ENCODE measurements around the gene SLC4A2.

Gene SLC4A2

GRCh38 chr7:151045262-151045661, 14.1 kb upstream of the SLC4A2 start:
- no peak for DNase-seq

GRCh38 chr7:151045967-151046366, 13.4 kb upstream of the SLC4A2 start:
- no peak for DNase-seq

GRCh38 chr7:151046603-151047573, 12.5 kb upstream of the SLC4A2 start:
- no peak for DNase-seq

- DNase-seq, result no peak
Observed at GRCh38 chr7:151047976-151048815, 11.2 kb upstream of the SLC4A2 start, which contains the start of gene ASIC3. Gene ASIC3, plus strand, starts transcription at chr7:151048531. Its CDS starts 355 bp downstream, at chr7:151048886.

GRCh38 chr7:151048911-151049463, 10.4 kb upstream of the SLC4A2 start:
- no peak for DNase-seq

GRCh38 chr7:151051108-151051507, 8.3 kb upstream of the SLC4A2 start:
- peak; percentile 15 for DNase-seq

GRCh38 chr7:151053096-151053495, 6.3 kb upstream of the SLC4A2 start:
- no peak for DNase-seq

- DNase-seq, result no peak
Observed at GRCh38 chr7:151053751-151054150, 5.6 kb upstream of the SLC4A2 start.

GRCh38 chr7:151056283-151056665, 3.1 kb upstream of the SLC4A2 start:
- no peak for DNase-seq

GRCh38 chr7:151056666-151057505, 2.5 kb upstream of the SLC4A2 start:
- no peak for DNase-seq

- no peak for DNase-seq
Observed at GRCh38 chr7:151057506-151057988, 1.8 kb upstream of the SLC4A2 start, which contains the start of gene CDK5. Gene CDK5, minus strand, starts transcription at chr7:151057897. Its CDS starts 49 bp downstream, at chr7:151057848.

GRCh38 chr7:151057989-151058780, 1.2 kb upstream of the SLC4A2 start:
- peak; percentile 93 for DNase-seq

GRCh38 chr7:151058781-151059366, 515 bp upstream of the SLC4A2 start:
- DNase-seq, result no peak

GRCh38 chr7:151060113-151060415, 675 bp downstream of the SLC4A2 start:
- no peak for DNase-seq

GRCh38 chr7:151060416-151061212, 1.2 kb downstream of the SLC4A2 start:
- DNase-seq, result no peak

GRCh38 chr7:151061213-151062110, 2.1 kb downstream of the SLC4A2 start:
- DNase-seq, result no peak

- no peak for DNase-seq
Observed at GRCh38 chr7:151062111-151062398, 2.7 kb downstream of the SLC4A2 start.

GRCh38 chr7:151062399-151063211, 3.2 kb downstream of the SLC4A2 start:
- no peak for DNase-seq

Data from activated T-cell treated with anti-CD3 and anti-CD28 coated beads for 4 hours (primary cell).